DMS53 (cell line): ENCODE measurements around the gene RABL6.
"Not testable (repeated sequence)": the region's sequence is repeated elsewhere in the genome, so short reads cannot be mapped to it uniquely, and the experiment has no call there.

Experiments used
- DNase-seq: peaks from one replicate; lab custom pipeline; 2025; lab: John Stamatoyannopoulos, UW

The RABL6 gene

GRCh38 chr9:136776947-136777346, 30.8 kb upstream of the RABL6 start:
- no peak for DNase-seq

GRCh38 chr9:136777359-136777758, 30.4 kb upstream of the RABL6 start:
- DNase-seq: no peak

- no peak for DNase-seq
Measured at GRCh38 chr9:136779808-136780207, 27.9 kb upstream of the RABL6 start.

GRCh38 chr9:136782452-136782851, 25.3 kb upstream of the RABL6 start:
- DNase-seq: peak; percentile 43

- DNase-seq: peak; percentile 83
Measured at GRCh38 chr9:136784249-136784996, 23.3 kb upstream of the RABL6 start.

- DNase-seq: no peak
Measured at GRCh38 chr9:136784997-136785361, 22.8 kb upstream of the RABL6 start.

- DNase-seq: not testable (repeated sequence)
Measured at GRCh38 chr9:136785565-136786355, 22.0 kb upstream of the RABL6 start.

GRCh38 chr9:136786451-136786850, 21.3 kb upstream of the RABL6 start:
- no peak for DNase-seq

- DNase-seq: not testable (repeated sequence)
Measured at GRCh38 chr9:136786983-136787382, 20.8 kb upstream of the RABL6 start.

GRCh38 chr9:136787690-136788400, 19.9 kb upstream of the RABL6 start:
- DNase-seq: peak; percentile 86

GRCh38 chr9:136788644-136789522, 18.9 kb upstream of the RABL6 start:
- DNase-seq: peak; percentile 77

GRCh38 chr9:136789523-136789937, 18.2 kb upstream of the RABL6 start:
- DNase-seq: peak; percentile 92

GRCh38 chr9:136790640-136791515, 16.9 kb upstream of the RABL6 start, which contains the start of gene TMEM141:
Gene TMEM141 (plus strand): TSS chr9:136791344. CDS start chr9:136791371, 27 bp downstream.
- DNase-seq: peak; percentile 100

- DNase-seq: peak; percentile 94
Measured at GRCh38 chr9:136791516-136792276, 16.1 kb upstream of the RABL6 start.

GRCh38 chr9:136792321-136793085, 15.2 kb upstream of the RABL6 start:
- no peak for DNase-seq

GRCh38 chr9:136793086-136793946, 14.4 kb upstream of the RABL6 start:
- DNase-seq: peak; percentile 32

GRCh38 chr9:136794281-136794999, 13.3 kb upstream of the RABL6 start:
- no peak for DNase-seq
